Measurements from ENCODE around the gene KCTD8. TPM values are rescaled to one million over a fixed set of nuclear protein-coding genes. Genes with fewer than 3 reads are reported as not detected.

KCTD8 gene
- total RNA-seq, 1 donor from 2014 or later: 0.68 TPM

DNA sequence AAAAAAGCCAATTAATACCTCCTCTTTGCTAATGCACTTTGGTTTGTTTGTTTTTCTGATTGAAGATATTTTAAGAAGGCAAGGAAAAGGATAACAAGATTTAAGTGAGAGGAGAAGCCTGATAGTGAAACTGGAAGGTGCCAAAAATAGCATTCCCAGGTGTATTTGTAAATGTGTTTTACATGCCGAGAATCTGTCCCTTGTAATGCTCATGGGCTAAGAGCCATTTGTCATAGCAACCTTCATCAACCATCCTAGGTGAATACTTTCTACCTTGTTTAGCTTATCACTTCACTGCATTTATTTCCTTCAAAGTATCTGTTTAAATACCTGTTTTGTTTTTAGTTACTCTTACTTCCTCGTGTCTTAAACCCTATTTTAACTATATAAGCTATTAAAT lies 127.8 kb downstream of the KCTD8 start:
- DNase-seq (ENCODE audit: low read depth): no peak
- H3K27me3 Mint-ChIP-seq (ENCODE audit: low read depth, unreplicated experiment): no peaks in the 10 kb centered on the region
- no peak overlapping the region for H3K4me3 ChIP-seq (ENCODE audit: insufficient read depth, low read depth, low read length)
- no peak overlapping the region for H3K9ac ChIP-seq (ENCODE audit: low read length)
- no peaks in the 10 kb centered on the region for H3K4me1 ChIP-seq (ENCODE audit: insufficient read depth, low read length)
- no peak for FAIRE-seq
- no peaks in the 10 kb centered on the region for H3K9me3 ChIP-seq (ENCODE audit: insufficient read depth, low read depth, low read length)
- no peaks in the 10 kb centered on the region for H4K20me1 ChIP-seq (ENCODE audit: insufficient read depth, low read length)
- H3K4me1 Mint-ChIP-seq (ENCODE audit: low read depth, unreplicated experiment): no peaks in the 10 kb centered on the region
- H3K79me2 ChIP-seq (ENCODE audit: insufficient read depth, low read length): no peaks in the 10 kb centered on the region
- H2AFZ ChIP-seq (ENCODE audit: low read depth, low read length): no peak overlapping the region
- H3K4me2 ChIP-seq (ENCODE audit: low read length): no peak overlapping the region
- no peak overlapping the region for H3K27ac ChIP-seq (ENCODE audit: low read depth, low read length)
- no peaks in the 10 kb centered on the region for H3K27me3 ChIP-seq (ENCODE audit: insufficient read depth, low read length)
- H3K36me3 ChIP-seq (ENCODE audit: insufficient read depth, low read length): no peaks in the 10 kb centered on the region
- no peaks in the 10 kb centered on the region for H3K36me3 Mint-ChIP-seq (ENCODE audit: low read depth, unreplicated experiment)
- TF ChIP-seq, protein P1, sequence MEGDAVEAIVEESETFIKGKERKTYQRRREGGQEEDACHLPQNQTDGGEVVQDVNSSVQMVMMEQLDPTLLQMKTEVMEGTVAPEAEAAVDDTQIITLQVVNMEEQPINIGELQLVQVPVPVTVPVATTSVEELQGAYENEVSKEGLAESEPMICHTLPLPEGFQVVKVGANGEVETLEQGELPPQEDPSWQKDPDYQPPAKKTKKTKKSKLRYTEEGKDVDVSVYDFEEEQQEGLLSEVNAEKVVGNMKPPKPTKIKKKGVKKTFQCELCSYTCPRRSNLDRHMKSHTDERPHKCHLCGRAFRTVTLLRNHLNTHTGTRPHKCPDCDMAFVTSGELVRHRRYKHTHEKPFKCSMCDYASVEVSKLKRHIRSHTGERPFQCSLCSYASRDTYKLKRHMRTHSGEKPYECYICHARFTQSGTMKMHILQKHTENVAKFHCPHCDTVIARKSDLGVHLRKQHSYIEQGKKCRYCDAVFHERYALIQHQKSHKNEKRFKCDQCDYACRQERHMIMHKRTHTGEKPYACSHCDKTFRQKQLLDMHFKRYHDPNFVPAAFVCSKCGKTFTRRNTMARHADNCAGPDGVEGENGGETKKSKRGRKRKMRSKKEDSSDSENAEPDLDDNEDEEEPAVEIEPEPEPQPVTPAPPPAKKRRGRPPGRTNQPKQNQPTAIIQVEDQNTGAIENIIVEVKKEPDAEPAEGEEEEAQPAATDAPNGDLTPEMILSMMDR (IDR thresholded peaks at IDR 0.05; ENCODE audit: insufficient read depth, low read depth, low read length): no peak
- TF ChIP-seq EZH2 (IDR thresholded peaks at IDR 0.05; ENCODE audit: insufficient read depth, low read length): no peak
- H3K9me3 Mint-ChIP-seq (ENCODE audit: unreplicated experiment): no peaks in the 10 kb centered on the region
- no peak overlapping the region for H3K4me3 Mint-ChIP-seq (ENCODE audit: unreplicated experiment)
- no peak overlapping the region for H3K27ac Mint-ChIP-seq (ENCODE audit: unreplicated experiment)

DNA sequence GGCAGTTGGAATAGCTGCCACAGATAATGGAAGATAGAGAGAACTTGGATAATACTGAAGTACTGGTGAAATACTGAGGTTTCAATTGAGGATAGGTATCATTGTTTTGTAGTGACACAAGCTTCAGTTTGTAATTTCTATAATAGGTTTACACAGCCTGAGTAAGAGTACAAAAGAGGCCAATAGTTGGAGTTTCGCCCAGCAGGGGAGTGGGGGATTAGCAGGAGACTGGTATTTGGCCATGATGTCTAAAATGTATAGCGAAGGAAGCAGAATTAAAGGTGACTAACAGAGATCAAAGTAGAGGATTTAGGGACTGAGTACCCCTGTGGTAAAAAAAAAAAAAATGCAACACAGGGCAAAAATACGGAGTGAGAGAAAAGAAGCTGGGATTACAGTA lies 129.5 kb downstream of the KCTD8 start:
- no peaks in the 10 kb centered on the region for H3K36me3 ChIP-seq (ENCODE audit: insufficient read depth, low read length)
- no peaks in the 10 kb centered on the region for H3K79me2 ChIP-seq (ENCODE audit: insufficient read depth, low read length)
- no peaks in the 10 kb centered on the region for H3K4me1 ChIP-seq (ENCODE audit: insufficient read depth, low read length)
- FAIRE-seq (no peak), DNase-seq (ENCODE audit: low read depth) (no peak)
- no peak overlapping the region for H3K4me2 ChIP-seq (ENCODE audit: low read length)
- Mint-ChIP-seq H3K27ac (ENCODE audit: unreplicated experiment) (no peak overlapping the region), H3K9me3 (ENCODE audit: unreplicated experiment) (no peaks in the 10 kb centered on the region), H3K36me3 (ENCODE audit: low read depth, unreplicated experiment) (no peaks in the 10 kb centered on the region), H3K4me1 (ENCODE audit: low read depth, unreplicated experiment) (no peaks in the 10 kb centered on the region), H3K27me3 (ENCODE audit: low read depth, unreplicated experiment) (no peaks in the 10 kb centered on the region), H3K4me3 (ENCODE audit: unreplicated experiment) (no peak overlapping the region)
- no peaks in the 10 kb centered on the region for H3K9me3 ChIP-seq (ENCODE audit: insufficient read depth, low read depth, low read length)
- H3K9ac ChIP-seq (ENCODE audit: low read length): no peak overlapping the region
- no peak overlapping the region for H3K27ac ChIP-seq (ENCODE audit: low read depth, low read length)
- no peak for TF ChIP-seq EZH2 (IDR thresholded peaks at IDR 0.05; ENCODE audit: insufficient read depth, low read length)
- TF ChIP-seq, protein P1 (IDR thresholded peaks at IDR 0.05; ENCODE audit: insufficient read depth, low read depth, low read length): no peak
- no peak overlapping the region for H3K4me3 ChIP-seq (ENCODE audit: insufficient read depth, low read depth, low read length)
- no peak overlapping the region for H2AFZ ChIP-seq (ENCODE audit: low read depth, low read length)
- H4K20me1 ChIP-seq (ENCODE audit: insufficient read depth, low read length): no peaks in the 10 kb centered on the region
- no peaks in the 10 kb centered on the region for H3K27me3 ChIP-seq (ENCODE audit: insufficient read depth, low read length)

DNA sequence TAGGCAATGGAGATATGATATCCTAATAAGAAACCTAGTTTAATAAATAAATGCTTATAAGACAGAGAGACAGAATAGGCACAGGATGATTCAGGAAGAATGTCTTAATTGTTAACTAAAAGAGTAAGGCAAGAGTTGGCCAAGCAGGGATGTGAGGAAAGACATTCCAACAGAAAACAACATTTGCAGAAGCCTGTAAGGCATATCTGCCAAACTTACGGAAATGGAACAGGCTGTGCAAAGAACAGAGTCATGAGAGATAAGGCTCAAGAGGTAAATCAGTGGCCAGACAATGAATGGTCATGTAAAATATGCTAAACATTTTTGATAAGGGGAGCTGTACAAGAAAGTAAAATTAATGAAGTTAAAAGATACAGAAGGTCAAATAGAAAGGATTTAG lies 134.9 kb downstream of the KCTD8 start:
- H3K9me3 Mint-ChIP-seq (ENCODE audit: unreplicated experiment): no peaks in the 10 kb centered on the region
- no peaks in the 10 kb centered on the region for H3K4me1 Mint-ChIP-seq (ENCODE audit: low read depth, unreplicated experiment)
- no peak overlapping the region for H3K27ac ChIP-seq (ENCODE audit: low read depth, low read length)
- no peaks in the 10 kb centered on the region for H3K79me2 ChIP-seq (ENCODE audit: insufficient read depth, low read length)
- H3K27ac Mint-ChIP-seq (ENCODE audit: unreplicated experiment): no peak overlapping the region
- H3K4me1 ChIP-seq (ENCODE audit: insufficient read depth, low read length): no peaks in the 10 kb centered on the region
- H3K27me3 Mint-ChIP-seq (ENCODE audit: low read depth, unreplicated experiment): no peaks in the 10 kb centered on the region
- no peak overlapping the region for H3K4me2 ChIP-seq (ENCODE audit: low read length)
- H3K4me3 Mint-ChIP-seq (ENCODE audit: unreplicated experiment): no peak overlapping the region
- TF ChIP-seq EZH2 (IDR thresholded peaks at IDR 0.05; ENCODE audit: insufficient read depth, low read length): no peak
- TF ChIP-seq, protein P1 (IDR thresholded peaks at IDR 0.05; ENCODE audit: insufficient read depth, low read depth, low read length): no peak
- H3K4me3 ChIP-seq (ENCODE audit: insufficient read depth, low read depth, low read length): no peak overlapping the region
- FAIRE-seq (no peak), DNase-seq (ENCODE audit: low read depth) (peak; percentile 24)
- no peak overlapping the region for H2AFZ ChIP-seq (ENCODE audit: low read depth, low read length)
- no peaks in the 10 kb centered on the region for H3K9me3 ChIP-seq (ENCODE audit: insufficient read depth, low read depth, low read length)
- H4K20me1 ChIP-seq (ENCODE audit: insufficient read depth, low read length): no peaks in the 10 kb centered on the region
- H3K36me3 ChIP-seq (ENCODE audit: insufficient read depth, low read length): no peaks in the 10 kb centered on the region
- no peaks in the 10 kb centered on the region for H3K36me3 Mint-ChIP-seq (ENCODE audit: low read depth, unreplicated experiment)
- H3K27me3 ChIP-seq (ENCODE audit: insufficient read depth, low read length): no peaks in the 10 kb centered on the region
- no peak overlapping the region for H3K9ac ChIP-seq (ENCODE audit: low read length)
